Measurements from ENCODE around the gene PSME4. TPM values are rescaled to one million over a fixed set of nuclear protein-coding genes. Genes with fewer than 3 reads are reported as not detected.

The PSME4 gene
- total and polyA plus RNA-seq, 2 of the 13 experiments (the other 11 are each of a cell fraction or from before 2014, with no cell fraction given), result 52.1 to 77.8 TPM

DNA sequence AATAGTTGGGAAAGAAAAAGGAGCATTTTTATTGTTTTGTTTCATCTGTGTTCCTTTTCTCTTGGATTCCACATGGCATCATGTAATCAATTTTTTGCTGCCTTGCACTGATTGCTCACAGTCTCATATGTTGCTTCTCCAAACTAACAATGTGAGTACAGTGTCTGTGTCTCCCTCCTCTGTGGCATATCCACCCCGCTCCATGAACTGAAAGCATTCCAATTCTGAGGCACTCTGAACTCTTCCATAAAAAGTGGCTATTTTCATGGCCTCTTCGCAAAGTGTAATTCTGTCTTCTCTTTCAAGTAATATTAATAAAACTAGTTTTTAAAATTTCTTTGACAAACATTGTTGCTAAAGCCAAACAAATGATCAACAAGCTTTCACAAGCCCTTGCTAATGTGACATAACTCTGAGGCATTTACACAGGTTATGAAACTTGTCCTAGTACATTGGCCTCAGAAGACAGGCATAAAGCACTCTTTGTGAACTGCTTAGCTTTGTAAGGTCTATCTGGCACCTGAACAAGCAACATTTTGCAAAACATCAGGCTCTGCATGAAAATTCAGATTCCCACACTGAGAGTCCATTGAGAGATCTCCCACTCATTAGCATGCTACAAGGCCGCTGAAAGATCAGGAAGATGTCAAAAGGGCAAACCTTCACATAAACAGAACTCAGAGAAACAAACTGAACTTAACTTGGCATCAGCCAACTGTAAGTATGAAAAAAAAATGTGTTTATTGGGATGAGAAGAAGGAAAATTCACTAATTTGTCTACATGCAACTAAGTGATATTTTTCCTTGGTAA, 144.0 kb downstream of the PSME4 start (continued):
- TF ChIP-seq JARID2 (CRISPR knock-in tag; IDR thresholded peaks at IDR 0.05; ENCODE audit: insufficient replicate concordance) (no peak), XBP1 (CRISPR knock-in tag; IDR thresholded peaks at IDR 0.05) (no peak), FOXM1 (CRISPR knock-in tag; IDR thresholded peaks at IDR 0.05) (no peak), ZNF333 (CRISPR knock-in tag; IDR thresholded peaks at IDR 0.05; ENCODE audit: borderline replicate concordance) (no peak), ZNF800 (CRISPR knock-in tag; IDR thresholded peaks at IDR 0.05) (peak; percentile 36; the same call in 1 of the 2 replicates), ZFYVE20 (CRISPR knock-in tag; IDR thresholded peaks at IDR 0.05; ENCODE audit: borderline replicate concordance, low read depth) (no peak), ZNF282 (IDR thresholded peaks at IDR 0.05; ENCODE audit: partially characterized antibody) (no peak), ZNF639 (CRISPR knock-in tag; conservative IDR thresholded peaks at IDR 0.05) (peak; percentile 73; the same call in 1 of the 2 replicates), GLMP (CRISPR knock-in tag; IDR thresholded peaks at IDR 0.05; ENCODE audit: borderline replicate concordance) (no peak), AKAP8 (CRISPR knock-in tag; IDR thresholded peaks at IDR 0.05) (no peak), ELF1 (CRISPR knock-in tag; IDR thresholded peaks at IDR 0.05) (peak; percentile 74), ZNF652 (CRISPR knock-in tag; IDR thresholded peaks at IDR 0.05; ENCODE audit: borderline replicate concordance, low read depth) (peak; percentile 76; the same call in 1 of the 2 replicates)
- TF ChIP-seq, protein P1, sequence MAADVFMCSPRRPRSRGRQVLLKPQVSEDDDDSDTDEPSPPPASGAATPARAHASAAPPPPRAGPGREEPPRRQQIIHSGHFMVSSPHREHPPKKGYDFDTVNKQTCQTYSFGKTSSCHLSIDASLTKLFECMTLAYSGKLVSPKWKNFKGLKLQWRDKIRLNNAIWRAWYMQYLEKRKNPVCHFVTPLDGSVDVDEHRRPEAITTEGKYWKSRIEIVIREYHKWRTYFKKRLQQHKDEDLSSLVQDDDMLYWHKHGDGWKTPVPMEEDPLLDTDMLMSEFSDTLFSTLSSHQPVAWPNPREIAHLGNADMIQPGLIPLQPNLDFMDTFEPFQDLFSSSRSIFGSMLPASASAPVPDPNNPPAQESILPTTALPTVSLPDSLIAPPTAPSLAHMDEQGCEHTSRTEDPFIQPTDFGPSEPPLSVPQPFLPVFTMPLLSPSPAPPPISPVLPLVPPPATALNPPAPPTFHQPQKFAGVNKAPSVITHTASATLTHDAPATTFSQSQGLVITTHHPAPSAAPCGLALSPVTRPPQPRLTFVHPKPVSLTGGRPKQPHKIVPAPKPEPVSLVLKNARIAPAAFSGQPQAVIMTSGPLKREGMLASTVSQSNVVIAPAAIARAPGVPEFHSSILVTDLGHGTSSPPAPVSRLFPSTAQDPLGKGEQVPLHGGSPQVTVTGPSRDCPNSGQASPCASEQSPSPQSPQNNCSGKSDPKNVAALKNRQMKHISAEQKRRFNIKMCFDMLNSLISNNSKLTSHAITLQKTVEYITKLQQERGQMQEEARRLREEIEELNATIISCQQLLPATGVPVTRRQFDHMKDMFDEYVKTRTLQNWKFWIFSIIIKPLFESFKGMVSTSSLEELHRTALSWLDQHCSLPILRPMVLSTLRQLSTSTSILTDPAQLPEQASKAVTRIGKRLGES (CRISPR knock-in tag; IDR thresholded peaks at IDR 0.05; ENCODE audit: borderline replicate concordance), result peak; percentile 70; the same call in 1 of the 2 replicates
- TF ChIP-seq, protein P2, sequence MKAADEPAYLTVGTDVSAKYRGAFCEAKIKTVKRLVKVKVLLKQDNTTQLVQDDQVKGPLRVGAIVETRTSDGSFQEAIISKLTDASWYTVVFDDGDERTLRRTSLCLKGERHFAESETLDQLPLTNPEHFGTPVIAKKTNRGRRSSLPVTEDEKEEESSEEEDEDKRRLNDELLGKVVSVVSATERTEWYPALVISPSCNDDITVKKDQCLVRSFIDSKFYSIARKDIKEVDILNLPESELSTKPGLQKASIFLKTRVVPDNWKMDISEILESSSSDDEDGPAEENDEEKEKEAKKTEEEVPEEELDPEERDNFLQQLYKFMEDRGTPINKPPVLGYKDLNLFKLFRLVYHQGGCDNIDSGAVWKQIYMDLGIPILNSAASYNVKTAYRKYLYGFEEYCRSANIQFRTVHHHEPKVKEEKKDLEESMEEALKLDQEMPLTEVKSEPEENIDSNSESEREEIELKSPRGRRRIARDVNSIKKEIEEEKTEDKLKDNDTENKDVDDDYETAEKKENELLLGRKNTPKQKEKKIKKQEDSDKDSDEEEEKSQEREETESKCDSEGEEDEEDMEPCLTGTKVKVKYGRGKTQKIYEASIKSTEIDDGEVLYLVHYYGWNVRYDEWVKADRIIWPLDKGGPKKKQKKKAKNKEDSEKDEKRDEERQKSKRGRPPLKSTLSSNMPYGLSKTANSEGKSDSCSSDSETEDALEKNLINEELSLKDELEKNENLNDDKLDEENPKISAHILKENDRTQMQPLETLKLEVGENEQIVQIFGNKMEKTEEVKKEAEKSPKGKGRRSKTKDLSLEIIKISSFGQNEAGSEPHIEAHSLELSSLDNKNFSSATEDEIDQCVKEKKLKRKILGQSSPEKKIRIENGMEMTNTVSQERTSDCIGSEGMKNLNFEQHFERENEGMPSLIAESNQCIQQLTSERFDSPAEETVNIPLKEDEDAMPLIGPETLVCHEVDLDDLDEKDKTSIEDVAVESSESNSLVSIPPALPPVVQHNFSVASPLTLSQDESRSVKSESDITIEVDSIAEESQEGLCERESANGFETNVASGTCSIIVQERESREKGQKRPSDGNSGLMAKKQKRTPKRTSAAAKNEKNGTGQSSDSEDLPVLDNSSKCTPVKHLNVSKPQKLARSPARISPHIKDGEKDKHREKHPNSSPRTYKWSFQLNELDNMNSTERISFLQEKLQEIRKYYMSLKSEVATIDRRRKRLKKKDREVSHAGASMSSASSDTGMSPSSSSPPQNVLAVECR (CRISPR knock-in tag; IDR thresholded peaks at IDR 0.05; ENCODE audit: borderline replicate concordance), result peak; percentile 68; the same call in 1 of the 2 replicates

All from HepG2 (cell line).